Superior temporal gyrus (tissue), 1 donor: Measurements from ENCODE around the gene OMP.

ENCODE experiments used
- DNase-seq: peaks from one replicate; pipeline ENCODE4 v3.0.0-alpha.2; 2016; ENCODE audit errors: extremely low spot score

Gene OMP

GRCh38 chr11:77069336-77069968 lies 33.2 kb upstream of the OMP start:
- DNase-seq, result no peak

DNA sequence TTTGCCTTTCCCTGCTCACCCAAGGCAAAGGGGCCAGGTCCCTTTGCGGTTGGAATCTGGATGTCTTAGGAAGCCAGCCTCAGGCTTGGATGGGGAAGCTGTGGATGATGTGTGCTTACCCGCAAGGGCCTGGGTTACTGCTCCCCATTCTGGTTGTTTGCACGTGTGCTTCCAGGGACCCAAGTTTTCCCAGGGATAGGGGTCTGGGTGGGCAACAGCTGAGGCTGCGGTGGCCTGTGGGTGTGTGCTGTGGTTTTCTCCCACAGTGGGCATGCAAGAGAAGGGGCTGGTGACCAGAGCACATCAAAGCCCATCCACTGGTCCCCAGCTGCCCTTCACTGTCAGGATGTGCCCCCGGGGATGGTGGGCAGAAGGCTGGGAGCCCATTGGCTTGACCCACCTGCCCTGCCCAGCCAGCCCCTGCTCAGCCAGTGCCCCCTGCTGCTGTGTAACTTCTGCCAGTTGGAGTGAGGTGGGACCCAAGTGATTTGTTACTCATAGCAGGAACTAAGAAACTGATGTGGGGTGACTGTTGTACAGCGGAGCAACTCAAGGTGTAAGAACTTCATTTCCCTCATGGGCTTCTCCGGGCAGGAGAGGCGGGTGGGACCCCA lies 32.6 kb upstream of the OMP start:
- DNase-seq, result no peak

DNA sequence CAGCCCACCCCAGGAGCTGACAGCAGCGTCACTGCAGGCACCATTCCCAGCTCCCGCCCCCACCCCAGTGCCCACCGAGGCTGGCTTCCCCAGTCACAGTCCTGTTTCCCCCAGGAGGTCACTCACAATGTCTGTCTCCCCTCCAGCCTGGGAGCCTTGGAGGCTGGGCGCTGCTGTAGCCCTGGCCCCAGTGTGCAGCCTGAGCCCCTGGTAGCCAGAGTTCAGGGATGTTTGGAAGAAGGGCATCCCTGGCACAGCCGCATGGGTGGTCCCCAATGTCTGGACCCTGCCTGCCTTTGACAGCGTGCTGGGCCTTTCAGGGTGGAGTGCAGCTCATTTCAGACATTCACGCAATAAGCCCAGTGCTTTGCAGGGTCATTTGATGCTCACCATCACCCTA lies 31.6 kb upstream of the OMP start:
- no peak for DNase-seq

DNA sequence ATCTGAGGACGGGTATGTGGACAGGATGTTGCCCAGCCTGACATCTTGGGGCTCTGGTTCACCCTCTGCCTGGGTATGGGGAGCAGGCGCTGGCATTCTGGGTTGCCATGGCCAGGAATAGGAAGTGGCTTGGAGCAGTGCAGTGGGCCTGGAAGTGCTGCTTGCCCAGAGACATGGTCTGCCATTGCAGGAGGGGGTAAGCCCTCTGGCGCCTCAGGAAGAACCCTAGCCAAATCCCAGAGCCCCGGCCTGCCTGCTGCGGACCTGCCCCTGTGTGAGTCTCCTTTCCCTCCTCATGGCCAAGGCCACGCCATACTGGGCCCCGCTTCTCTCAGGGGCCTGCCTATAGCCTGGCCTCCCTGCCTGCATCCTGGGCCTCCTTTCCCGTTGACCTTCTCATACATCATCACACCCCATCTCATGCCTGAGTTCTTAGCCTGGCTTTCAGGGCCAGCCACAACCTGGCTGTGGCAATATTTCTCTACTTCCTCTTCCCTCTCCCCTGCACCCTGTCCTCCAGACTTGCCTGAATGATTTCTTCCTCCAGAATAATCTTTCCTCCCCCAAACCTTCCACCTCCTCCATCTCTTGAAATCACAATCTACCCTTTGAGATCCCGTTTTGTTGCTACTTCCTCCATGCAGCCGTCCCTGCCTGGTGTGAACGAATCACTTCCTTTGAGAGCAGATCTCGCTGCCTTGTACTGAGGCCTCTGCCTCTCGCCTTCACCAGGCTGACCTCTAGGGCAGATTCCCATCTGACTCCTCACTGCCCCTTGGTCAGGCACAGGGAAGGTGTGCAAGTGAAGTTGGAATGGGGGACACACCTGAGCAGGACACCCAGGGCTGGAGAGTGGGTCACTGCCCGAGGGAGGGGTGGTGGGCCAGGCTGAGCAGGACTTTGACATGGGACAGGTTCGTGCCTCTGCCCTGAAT lies 30.7 kb upstream of the OMP start:
- no peak for DNase-seq

- no peak for DNase-seq
Measured at GRCh38 chr11:77072851-77073327, 29.8 kb upstream of the OMP start.

DNA sequence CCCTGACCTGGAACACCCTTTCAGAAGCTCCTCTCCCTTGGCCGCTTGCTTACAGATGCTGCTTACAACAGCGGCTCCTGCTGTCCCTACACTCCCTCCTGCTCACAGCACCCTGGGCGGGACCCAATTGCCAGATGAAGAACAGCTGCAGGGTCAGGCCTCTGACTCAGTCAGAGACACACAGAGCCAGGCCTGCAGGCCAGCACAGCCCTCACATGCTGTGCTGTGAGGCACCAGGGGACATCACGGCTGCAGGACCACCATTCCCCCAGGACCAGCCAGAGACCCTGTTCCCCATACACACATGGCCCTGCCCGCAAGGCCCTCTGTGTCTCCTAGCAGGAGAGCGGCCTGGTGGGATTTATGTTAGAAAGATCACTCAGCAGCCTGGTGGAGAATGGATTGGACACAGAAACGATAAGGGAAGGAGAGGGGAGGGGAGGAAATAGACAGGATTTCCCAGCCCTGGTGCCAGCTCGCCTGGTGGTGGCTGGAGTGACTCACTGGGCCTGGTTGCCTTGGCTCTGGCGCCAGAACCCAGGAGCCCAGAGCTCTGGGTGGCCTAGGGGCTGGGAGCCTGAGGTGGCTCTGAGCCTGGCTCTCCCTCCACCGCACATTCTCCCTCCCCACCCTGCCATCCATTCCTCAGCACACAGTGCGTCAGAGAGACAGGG lies 29.2 kb upstream of the OMP start:
- DNase-seq, result peak; percentile 38

- DNase-seq, result no peak
Measured at GRCh38 chr11:77074205-77074604, 28.4 kb upstream of the OMP start.

DNA sequence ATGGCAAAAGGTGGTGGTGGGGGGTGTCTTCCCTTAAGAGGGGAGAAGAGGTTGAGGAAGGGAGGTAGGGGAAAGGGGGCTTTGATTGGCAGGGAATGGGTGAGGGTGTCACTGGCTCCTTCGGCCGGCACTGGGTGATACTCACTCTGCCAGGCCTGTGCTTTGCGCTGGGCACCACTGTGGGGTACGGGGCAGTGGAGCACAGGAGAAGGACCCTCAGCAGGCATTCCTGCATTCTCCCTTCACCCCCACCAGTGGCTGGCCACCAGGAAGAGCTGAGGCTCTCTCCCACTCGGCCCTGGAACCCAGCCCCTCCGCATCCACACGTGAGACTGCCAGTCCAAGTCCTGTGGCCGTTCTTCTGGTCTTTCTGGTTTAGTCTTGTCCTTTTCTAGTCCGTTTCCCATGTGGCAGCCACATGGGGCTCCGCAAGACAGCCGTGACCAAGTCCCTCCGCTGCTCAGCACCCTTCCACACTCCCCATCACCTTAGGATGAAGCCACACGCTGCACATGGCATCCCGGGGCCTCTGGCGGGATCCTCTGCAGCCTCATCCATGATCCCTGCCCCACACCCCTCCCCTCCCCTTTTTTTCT lies 27.9 kb upstream of the OMP start:
- DNase-seq, result no peak

GRCh38 chr11:77075425-77075905 lies 27.2 kb upstream of the OMP start:
- no peak for DNase-seq

- DNase-seq, result no peak
Measured at GRCh38 chr11:77079666-77080065, 23.0 kb upstream of the OMP start.

- no peak for DNase-seq
Measured at GRCh38 chr11:77080643-77081210, 21.9 kb upstream of the OMP start.

- DNase-seq, result no peak
Measured at GRCh38 chr11:77081381-77081851, 21.2 kb upstream of the OMP start.

DNA sequence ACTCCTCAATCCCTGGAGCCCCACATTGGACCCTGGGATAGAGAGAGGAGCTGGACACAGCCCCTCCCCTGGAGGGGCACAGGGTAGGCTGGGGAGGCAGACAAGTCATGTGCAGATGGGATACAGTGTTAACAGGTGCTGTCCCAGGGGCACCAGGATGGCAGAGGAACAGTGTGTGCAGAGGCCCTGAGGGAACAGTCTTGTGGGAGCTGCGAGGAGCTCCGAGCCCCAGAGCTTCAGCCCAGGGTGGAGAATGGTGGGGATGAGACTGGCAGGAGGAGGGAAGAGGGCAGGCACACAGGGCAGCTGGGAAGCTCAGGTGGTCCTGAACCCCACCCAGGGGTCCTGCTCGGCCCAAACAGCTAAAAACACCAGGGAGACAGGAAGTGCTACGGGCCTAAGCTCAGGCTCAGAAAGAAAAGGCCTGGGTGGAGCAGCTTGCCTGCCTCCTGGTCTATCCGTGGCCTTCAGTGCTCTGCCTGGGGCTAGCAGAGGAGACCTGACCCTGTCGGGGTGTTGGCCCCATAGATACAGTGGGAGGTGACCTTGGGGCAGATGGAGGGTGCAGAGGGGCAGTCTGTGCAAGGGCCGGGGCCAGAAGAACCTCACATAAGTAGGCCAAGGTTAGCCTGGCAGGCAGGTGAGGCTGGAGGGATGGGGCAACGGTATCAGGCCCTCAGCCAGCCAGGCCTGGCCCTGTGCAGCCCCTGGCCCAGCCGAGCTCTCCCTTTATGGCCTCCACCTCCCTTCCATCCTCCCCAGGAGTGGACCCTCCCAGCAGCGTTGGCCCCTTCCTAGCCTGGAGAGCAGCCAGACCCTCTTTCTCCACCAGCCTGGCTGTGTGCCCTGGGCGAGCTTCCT lies 20.4 kb upstream of the OMP start:
- DNase-seq, result no peak

DNA sequence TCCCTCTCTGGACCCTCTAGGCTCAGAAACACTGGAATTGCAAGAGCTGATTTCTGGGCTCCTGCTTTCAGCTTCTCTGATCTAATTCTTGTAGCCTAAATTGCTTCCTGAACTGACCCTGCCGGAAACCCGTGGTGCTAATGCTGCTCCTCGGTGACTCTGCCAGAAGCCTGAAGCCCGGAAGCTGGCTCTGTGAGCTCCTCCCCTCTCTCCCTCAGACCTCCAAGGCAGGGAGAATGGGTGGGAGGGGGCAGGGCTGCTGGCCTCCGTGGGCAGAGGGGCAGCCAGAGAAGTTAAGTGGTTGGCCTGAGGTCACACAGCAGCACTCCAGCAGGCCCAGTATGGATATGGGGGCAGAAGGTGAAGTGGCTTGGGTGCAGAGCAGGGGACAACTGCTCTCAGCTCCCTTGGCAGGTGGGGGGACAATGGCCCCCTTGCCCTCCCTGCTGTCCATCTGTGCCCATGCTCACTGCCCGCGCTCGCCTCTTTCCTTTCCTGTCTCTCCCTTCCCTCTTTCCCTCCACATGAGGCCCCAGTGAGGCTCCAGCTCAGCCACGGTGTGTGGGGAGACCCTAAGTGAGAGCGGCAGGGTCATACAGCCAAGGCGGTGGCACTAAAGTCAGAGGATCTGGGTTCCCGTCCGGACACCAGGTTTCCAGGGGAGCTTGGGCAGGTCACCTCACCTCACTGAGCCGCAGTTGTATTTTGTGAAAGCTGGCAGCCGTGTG lies 19.6 kb upstream of the OMP start:
- DNase-seq, result no peak

- DNase-seq, result no peak
Measured at GRCh38 chr11:77083566-77084245, 18.9 kb upstream of the OMP start.

GRCh38 chr11:77084581-77085191 lies 18.0 kb upstream of the OMP start:
- no peak for DNase-seq

GRCh38 chr11:77085652-77086051 lies 17.0 kb upstream of the OMP start:
- no peak for DNase-seq
